ENCODE results near the gene SIAE. TPM values are rescaled to one million over a fixed set of nuclear protein-coding genes. Genes with fewer than 3 reads are reported as not detected.

Gene SIAE
- total and polyA plus RNA-seq, 2 of the 8 experiments (the other 6 are each of a cell fraction or from before 2014, with no cell fraction given) = 2.3 to 3.7 TPM

- CTCF ChIA-PET (ENCODE audit: partially characterized antibody) = interaction anchor here (0.7 to 1.6 kb wide), 5 partner anchors 12 to 166 kb away, joined by 3 read pairs; no protein-coding TSS in a partner anchor
- H3K18ac ChIP-seq (ENCODE audit: extremely low read depth, low read length) = no peak overlapping the region
- no peak overlapping the region for H4K91ac ChIP-seq (replicated peaks; ENCODE audit: insufficient read length, low read length)
- H2BK5ac ChIP-seq (ENCODE audit: low read depth, low read length) = no peak overlapping the region
- no peak overlapping the region for H3K9ac ChIP-seq (replicated peaks in 1 of 4; ENCODE audit: extremely low read depth in 1 of 4, low read depth in 3 of 4, low read length in 3 of 4)
- H3K4me1 ChIP-seq (replicated peaks in 1 of 4; ENCODE audit: control insufficient read depth in 3 of 4, insufficient read depth in 4 of 4, low read length in 3 of 4) = peaks cover 0 to 4% (median 1%) of the 10 kb centered on the region in 4 experiments; a peak in 3 of 7 replicates
- H3K23ac ChIP-seq (ENCODE audit: insufficient read length) = no peak overlapping the region
- H3K4me2 ChIP-seq (ENCODE audit: insufficient read depth in 1 of 2, low read depth in 2 of 2, low read length in 2 of 2) = no peak overlapping the region
- no peak overlapping the region for H3K27ac ChIP-seq (ENCODE audit: low read depth, low read length)
- H3K14ac ChIP-seq (ENCODE audit: insufficient read length) = no peak overlapping the region
- H2BK20ac ChIP-seq (ENCODE audit: low read length) = no peak overlapping the region
- no peaks in the 10 kb centered on the region for H3K36me3 ChIP-seq (ENCODE audit: control insufficient read depth in 2 of 4, insufficient read depth in 4 of 4, low read length in 3 of 4)
- POLR2A ChIA-PET (ENCODE audit: partially characterized antibody) = interaction anchor here (1.4 kb wide), 1 partner anchor 27 kb away, joined by 3 read pairs; no protein-coding TSS in a partner anchor
- H3K79me2 ChIP-seq (ENCODE audit: control insufficient read depth in 1 of 2, insufficient read depth in 2 of 2, low read length in 2 of 2) = no peaks in the 10 kb centered on the region
- no peak overlapping the region for H3K4me3 ChIP-seq (ENCODE audit: extremely low read depth in 1 of 4, insufficient read depth in 2 of 4, low read depth in 3 of 4, low read length in 4 of 4)
- H4K8ac ChIP-seq (ENCODE audit: extremely low read depth, insufficient read depth, low read length) = no peak overlapping the region
- peaks cover 0 to 4% (median 0%) of the 10 kb centered on the region in 4 experiments; a peak in 1 of 7 replicates for H3K27me3 ChIP-seq (replicated peaks in 1 of 4; ENCODE audit: control insufficient read depth in 3 of 4, extremely low read depth in 1 of 4, insufficient read depth in 3 of 4, low read length in 3 of 4)
- DNase-seq (ENCODE audit: low read depth in 1 of 2, low spot score in 2 of 2) = no peak
- no peak overlapping the region for H2AK5ac ChIP-seq (ENCODE audit: low read depth, low read length)
- H2BK15ac ChIP-seq (ENCODE audit: low read length) = no peak overlapping the region
- no peaks in the 10 kb centered on the region for H4K20me1 ChIP-seq (replicated peaks in 1 of 2; ENCODE audit: control insufficient read depth in 1 of 2, insufficient read depth in 2 of 2, low read length in 2 of 2)
- no peak overlapping the region for H2AFZ ChIP-seq (ENCODE audit: low read length)
- no peaks in the 10 kb centered on the region for H3K9me3 ChIP-seq (ENCODE audit: insufficient read depth in 2 of 2, low read depth in 1 of 2, low read length in 1 of 2)
- no peak overlapping the region for H3K4ac ChIP-seq (replicated peaks; ENCODE audit: insufficient read length, low read depth, low read length)
- no peak overlapping the region for H3K56ac ChIP-seq (replicated peaks; ENCODE audit: insufficient read length, low read depth, low read length)
- H3K23me2 ChIP-seq (ENCODE audit: low read depth, low read length) = no peaks in the 10 kb centered on the region
- no peak overlapping the region for H4K5ac ChIP-seq (ENCODE audit: insufficient read length, low read depth, low read length)
- H2BK12ac ChIP-seq (ENCODE audit: low read depth, low read length) = no peak overlapping the region
- FAIRE-seq = no peak
- H3K79me1 ChIP-seq (ENCODE audit: low read depth, low read length) = no peaks in the 10 kb centered on the region
- H2BK120ac ChIP-seq (replicated peaks; ENCODE audit: low read depth, low read length) = no peak overlapping the region
- TF ChIP-seq CEBPB (IDR thresholded peaks at IDR 0.05; ENCODE audit: low read depth, low read length) (no peak), TEAD4 (IDR thresholded peaks at IDR 0.05; ENCODE audit: low read depth, low read length) (no peak), SIX5 (IDR thresholded peaks at IDR 0.05; ENCODE audit: low read depth, low read length) (no peak), TCF12 (IDR thresholded peaks at IDR 0.05; ENCODE audit: low read depth, low read length) (no peak)
Observed at GRCh38 chr11:124700028-124700427, 26.5 kb upstream of the SIAE start.
